ENCODE results near the gene SH3GL3.

The SH3GL3 gene, protein sequence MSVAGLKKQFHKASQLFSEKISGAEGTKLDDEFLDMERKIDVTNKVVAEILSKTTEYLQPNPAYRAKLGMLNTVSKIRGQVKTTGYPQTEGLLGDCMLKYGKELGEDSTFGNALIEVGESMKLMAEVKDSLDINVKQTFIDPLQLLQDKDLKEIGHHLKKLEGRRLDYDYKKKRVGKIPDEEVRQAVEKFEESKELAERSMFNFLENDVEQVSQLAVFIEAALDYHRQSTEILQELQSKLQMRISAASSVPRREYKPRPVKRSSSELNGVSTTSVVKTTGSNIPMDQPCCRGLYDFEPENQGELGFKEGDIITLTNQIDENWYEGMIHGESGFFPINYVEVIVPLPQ

DNA sequence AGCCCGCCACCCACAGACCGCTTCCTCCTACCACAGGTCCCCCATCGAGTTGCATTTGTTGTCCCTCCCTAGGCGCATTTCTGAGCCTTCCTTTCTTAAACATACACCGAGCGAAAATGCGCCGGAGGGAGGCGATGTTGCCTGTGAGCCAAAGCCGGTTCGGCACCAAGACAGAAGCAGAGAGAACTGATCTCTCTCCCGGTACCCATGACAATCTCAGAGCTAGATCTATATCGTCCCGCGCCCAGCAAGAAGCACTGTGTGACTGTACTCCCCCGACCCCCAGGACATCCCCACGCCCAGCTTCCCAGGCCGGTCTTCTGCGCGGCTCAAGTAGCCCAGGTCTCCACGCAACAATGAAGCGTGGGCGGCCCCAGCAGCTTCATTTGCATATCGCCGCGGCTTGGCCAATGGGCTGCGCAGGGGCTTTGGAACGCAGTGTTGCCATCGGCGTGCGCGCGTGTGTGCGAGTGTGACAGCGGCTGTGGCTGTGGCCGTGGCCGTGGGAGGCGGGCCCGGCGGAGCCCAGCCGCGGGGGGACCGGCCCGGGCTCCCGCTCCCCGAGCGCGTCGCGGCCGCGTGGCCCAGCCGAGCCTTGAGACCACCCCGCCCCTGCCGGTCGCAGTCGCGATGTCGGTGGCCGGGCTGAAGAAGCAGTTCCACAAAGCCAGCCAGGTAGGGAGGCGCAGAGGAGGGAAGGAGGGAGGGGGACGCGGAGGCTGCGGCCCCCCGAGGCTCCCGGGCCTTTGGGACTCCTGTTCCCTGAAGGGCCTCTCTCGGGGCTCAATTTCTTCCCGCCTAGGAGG lies at the start of gene SH3GL3:
Gene SH3GL3, plus strand, starts transcription at position 438 of the 806 bp plus-strand sequence. Its CDS starts 193 bp downstream, at position 631.
- peak; percentile 41 for DNase-seq (ENCODE audit: low read depth)
- TF ChIP-seq, protein P1, sequence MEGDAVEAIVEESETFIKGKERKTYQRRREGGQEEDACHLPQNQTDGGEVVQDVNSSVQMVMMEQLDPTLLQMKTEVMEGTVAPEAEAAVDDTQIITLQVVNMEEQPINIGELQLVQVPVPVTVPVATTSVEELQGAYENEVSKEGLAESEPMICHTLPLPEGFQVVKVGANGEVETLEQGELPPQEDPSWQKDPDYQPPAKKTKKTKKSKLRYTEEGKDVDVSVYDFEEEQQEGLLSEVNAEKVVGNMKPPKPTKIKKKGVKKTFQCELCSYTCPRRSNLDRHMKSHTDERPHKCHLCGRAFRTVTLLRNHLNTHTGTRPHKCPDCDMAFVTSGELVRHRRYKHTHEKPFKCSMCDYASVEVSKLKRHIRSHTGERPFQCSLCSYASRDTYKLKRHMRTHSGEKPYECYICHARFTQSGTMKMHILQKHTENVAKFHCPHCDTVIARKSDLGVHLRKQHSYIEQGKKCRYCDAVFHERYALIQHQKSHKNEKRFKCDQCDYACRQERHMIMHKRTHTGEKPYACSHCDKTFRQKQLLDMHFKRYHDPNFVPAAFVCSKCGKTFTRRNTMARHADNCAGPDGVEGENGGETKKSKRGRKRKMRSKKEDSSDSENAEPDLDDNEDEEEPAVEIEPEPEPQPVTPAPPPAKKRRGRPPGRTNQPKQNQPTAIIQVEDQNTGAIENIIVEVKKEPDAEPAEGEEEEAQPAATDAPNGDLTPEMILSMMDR (IDR thresholded peaks at IDR 0.05; ENCODE audit: control insufficient read depth, extremely low read depth, insufficient read depth), result peak; percentile 75
- H3K4me3 ChIP-seq (ENCODE audit: low read depth, low read length), result peak within 1 kb of the TSS; percentile 50

DNA sequence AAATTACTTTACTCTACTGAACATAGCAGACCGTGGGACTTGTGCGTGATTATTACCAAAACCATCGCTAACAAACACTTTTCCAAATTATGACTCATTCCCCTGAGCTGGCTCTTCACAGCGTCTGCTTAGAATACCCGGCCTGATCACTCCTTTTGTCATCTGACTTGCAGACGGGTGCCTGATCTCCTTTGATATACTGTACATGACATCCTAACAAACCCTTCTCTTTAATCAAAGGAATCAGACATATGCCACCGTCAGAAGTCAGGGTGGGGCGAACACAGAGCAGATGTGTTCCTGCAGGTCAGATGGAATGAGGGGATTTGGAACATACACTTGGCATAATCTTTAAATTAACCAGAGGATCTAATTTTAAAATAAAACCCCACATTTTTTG lies 48.5 kb upstream of the SH3GL3 start:
- no peak overlapping the region for H3K4me3 ChIP-seq (ENCODE audit: low read depth, low read length)
- TF ChIP-seq, protein P1 (IDR thresholded peaks at IDR 0.05; ENCODE audit: control insufficient read depth, extremely low read depth, insufficient read depth), result no peak
- no peak for DNase-seq (ENCODE audit: low read depth)

DNA sequence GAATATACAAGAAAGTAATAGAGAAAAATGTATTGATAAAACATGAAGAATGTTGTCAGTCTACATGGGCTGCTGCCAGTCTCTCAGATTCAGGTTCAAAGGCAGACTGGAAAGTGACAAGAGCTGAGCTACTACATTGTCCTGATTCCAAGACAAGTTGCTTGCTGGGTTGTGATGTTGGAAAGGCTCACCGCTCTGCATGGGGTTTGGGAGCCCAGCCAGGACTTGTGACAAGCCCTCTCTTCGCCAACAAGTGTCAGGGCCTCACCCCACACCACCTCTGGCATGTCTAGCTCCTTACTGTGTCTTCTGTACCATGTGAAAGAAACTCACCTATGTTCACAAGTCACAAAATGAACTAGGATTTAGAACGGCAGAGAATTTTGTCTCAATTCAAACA lies 43.0 kb upstream of the SH3GL3 start:
- peak; percentile 46 for DNase-seq (ENCODE audit: low read depth)

DNA sequence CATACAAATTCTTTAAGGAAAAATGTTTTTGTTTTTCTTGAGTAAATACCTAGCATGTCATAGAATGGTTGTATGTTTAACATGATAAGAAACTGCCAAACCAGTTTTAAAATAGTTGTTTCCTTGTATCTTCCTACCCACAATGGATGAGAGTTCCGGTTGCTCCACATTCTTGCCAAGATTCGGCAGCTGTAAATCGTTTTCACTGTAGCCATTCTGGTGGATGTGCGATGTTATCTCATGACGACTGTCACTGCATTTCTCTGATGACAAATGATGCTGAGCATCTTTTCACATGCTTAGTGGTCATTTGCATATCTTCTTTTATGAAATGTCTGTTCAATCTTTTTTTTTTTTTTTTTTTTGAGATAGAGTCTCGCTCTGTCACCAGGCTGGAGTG lies 36.6 kb upstream of the SH3GL3 start:
- peak; percentile 89 for DNase-seq (ENCODE audit: low read depth)

More for the DNA sequence above, 43.0 kb upstream of the SH3GL3 start:
- TF ChIP-seq, protein P1 (IDR thresholded peaks at IDR 0.05; ENCODE audit: control insufficient read depth, extremely low read depth, insufficient read depth), result no peak
- no peak overlapping the region for H3K4me3 ChIP-seq (ENCODE audit: low read depth, low read length)

DNA sequence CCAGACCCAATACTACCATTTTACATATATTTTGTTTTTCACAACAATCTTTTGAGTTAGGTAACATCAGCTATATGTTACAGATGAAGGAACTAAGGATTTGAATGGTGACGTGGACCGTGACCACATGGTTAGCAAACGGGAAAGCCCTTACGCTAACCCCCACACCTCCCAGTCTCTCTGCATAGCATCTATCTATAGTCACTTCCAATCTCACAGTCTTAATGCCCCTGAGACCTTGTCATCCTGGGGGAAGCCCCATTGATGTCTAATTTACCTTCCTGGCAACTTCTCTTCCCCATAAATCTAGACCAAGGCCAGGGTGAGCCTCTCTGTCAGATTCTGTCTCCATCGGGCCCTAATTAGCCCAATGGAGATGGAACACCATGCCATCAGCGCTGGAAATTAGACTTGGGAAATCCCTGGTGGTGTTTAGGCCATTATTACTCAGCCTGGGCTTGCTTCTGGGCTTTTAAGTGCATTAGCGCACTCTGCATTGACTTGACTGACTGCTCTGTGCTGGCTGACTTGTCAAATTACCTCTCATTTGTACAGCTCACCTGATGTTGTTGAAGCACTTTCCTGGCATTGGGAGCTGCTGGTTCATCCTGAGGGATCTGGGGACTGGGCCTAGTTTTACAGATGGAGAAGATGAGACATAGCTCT lies 34.0 kb upstream of the SH3GL3 start:
- TF ChIP-seq, protein P1 (IDR thresholded peaks at IDR 0.05; ENCODE audit: control insufficient read depth, extremely low read depth, insufficient read depth), result no peak
- no peak for DNase-seq (ENCODE audit: low read depth)
- H3K4me3 ChIP-seq (ENCODE audit: low read depth, low read length), result no peak overlapping the region

More for the DNA sequence above, 36.6 kb upstream of the SH3GL3 start:
- TF ChIP-seq, protein P1 (IDR thresholded peaks at IDR 0.05; ENCODE audit: control insufficient read depth, extremely low read depth, insufficient read depth), result no peak
- H3K4me3 ChIP-seq (ENCODE audit: low read depth, low read length), result no peak overlapping the region

DNA sequence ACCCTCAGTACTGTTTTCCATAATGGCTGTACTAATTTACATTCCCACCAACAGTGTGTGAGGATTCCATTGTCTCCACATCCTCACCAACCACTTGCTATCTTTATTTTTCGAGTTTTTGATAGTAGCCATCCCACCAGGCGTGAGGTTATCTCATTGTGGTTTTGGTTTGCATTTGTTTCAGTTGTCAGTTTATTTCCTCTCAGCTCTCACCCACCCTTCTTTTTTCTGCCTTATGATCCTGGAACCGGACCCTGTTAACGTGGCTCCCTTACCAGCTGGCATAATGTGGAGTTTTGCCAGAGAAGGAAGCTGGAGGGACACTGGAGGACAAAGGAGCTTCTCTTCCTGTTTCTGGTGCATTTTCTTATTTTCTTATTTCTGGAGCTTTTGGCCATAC lies 25.1 kb upstream of the SH3GL3 start:
- no peak overlapping the region for H3K4me3 ChIP-seq (ENCODE audit: low read depth, low read length)
- TF ChIP-seq, protein P1 (IDR thresholded peaks at IDR 0.05; ENCODE audit: control insufficient read depth, extremely low read depth, insufficient read depth), result no peak
- DNase-seq (ENCODE audit: low read depth), result no peak
